ENCODE results near the gene NFIA. TPM values are rescaled to one million over a fixed set of nuclear protein-coding genes. Genes with fewer than 3 reads are reported as not detected.

NFIA gene
- total and polyA plus RNA-seq, 10 of the 15 experiments (the other 5 are each of a cell fraction or from before 2014, with no cell fraction given) = 0.10 to 0.16 TPM; not detected in 8

DNA sequence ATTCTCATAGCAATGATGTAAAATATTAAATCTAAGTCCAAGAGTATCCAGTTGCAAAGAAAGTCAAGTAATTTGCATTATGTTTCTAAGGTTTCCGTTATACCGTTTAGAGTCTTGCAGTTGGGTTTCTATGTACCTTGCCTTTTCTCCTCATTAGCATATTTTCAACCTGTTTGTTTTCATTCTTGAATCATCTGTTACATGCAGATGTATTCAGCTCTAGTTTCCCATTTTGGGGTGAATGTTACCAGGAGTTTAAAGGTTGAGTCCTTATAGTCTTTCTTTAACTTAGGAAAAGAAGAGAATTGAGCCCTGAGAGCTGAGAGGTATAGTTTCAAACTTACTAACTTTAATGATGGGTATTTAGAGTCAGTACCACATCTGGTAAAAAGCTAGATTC is 139.9 kb downstream of the NFIA start:
- Histone ChIP-seq H4K20me1 (ENCODE audit: control insufficient read depth, insufficient read depth) (no peaks in the 10 kb centered on the region; the same call in 1 of the 2 replicates), H3K4me2 (ENCODE audit: control insufficient read depth, insufficient read depth) (no peak overlapping the region), H3K27me3 (replicated peaks in 1 of 2; ENCODE audit: control insufficient read depth in 2 of 2, insufficient read depth in 2 of 2, low read length in 1 of 2) (no peaks in the 10 kb centered on the region), H3K36me3 (ENCODE audit: control insufficient read depth in 2 of 2, insufficient read depth in 2 of 2, low read length in 1 of 2) (no peaks in the 10 kb centered on the region), H2AFZ (ENCODE audit: control insufficient read depth, low read depth, low read length) (no peak overlapping the region), H3K9ac (ENCODE audit: control insufficient read depth, insufficient read depth, low read length) (no peak overlapping the region), H3K4me3 (no peak overlapping the region), H3K79me2 (ENCODE audit: control insufficient read depth, insufficient read depth, low read length) (no peaks in the 10 kb centered on the region), H3K9me3 (replicated peaks; ENCODE audit: control insufficient read depth, insufficient read depth, low read length) (no peaks in the 10 kb centered on the region), H3K4me1 (ENCODE audit: control insufficient read depth, insufficient read depth, low read length) (no peaks in the 10 kb centered on the region), H3K27ac (ENCODE audit: control insufficient read depth, insufficient read depth) (no peak overlapping the region)
- intact Hi-C loops (cut with micrococcal nuclease; ENCODE audit: unreplicated experiment) (no loop called here), in situ Hi-C loops (cut with MboI) (no loop called here)
- ChIA-PET POLR2A (no interaction called here), CTCF (no interaction called here), RAD21 (ENCODE audit: unreplicated experiment) (no interaction called here), SMC1A (ENCODE audit: uncharacterized antibody, unreplicated experiment) (interaction anchor here (1.1 kb wide), 1 partner anchor 25 kb away, joined by 3 read pairs; no protein-coding TSS in a partner anchor)
- DNase-seq (ENCODE audit: low read depth, low spot score) (no peak), FAIRE-seq (no peak), ATAC-seq (no peak)
- BruUV-seq (replicated peaks) = no TSS peak
- 98% methylated on average over 2 of the region's 2 CpGs for WGBS (ENCODE audit: insufficient coverage, insufficient replicate concordance, low lambda C conversion rate, missing lambda C conversion rate)
- TF ChIP-seq, protein P1, sequence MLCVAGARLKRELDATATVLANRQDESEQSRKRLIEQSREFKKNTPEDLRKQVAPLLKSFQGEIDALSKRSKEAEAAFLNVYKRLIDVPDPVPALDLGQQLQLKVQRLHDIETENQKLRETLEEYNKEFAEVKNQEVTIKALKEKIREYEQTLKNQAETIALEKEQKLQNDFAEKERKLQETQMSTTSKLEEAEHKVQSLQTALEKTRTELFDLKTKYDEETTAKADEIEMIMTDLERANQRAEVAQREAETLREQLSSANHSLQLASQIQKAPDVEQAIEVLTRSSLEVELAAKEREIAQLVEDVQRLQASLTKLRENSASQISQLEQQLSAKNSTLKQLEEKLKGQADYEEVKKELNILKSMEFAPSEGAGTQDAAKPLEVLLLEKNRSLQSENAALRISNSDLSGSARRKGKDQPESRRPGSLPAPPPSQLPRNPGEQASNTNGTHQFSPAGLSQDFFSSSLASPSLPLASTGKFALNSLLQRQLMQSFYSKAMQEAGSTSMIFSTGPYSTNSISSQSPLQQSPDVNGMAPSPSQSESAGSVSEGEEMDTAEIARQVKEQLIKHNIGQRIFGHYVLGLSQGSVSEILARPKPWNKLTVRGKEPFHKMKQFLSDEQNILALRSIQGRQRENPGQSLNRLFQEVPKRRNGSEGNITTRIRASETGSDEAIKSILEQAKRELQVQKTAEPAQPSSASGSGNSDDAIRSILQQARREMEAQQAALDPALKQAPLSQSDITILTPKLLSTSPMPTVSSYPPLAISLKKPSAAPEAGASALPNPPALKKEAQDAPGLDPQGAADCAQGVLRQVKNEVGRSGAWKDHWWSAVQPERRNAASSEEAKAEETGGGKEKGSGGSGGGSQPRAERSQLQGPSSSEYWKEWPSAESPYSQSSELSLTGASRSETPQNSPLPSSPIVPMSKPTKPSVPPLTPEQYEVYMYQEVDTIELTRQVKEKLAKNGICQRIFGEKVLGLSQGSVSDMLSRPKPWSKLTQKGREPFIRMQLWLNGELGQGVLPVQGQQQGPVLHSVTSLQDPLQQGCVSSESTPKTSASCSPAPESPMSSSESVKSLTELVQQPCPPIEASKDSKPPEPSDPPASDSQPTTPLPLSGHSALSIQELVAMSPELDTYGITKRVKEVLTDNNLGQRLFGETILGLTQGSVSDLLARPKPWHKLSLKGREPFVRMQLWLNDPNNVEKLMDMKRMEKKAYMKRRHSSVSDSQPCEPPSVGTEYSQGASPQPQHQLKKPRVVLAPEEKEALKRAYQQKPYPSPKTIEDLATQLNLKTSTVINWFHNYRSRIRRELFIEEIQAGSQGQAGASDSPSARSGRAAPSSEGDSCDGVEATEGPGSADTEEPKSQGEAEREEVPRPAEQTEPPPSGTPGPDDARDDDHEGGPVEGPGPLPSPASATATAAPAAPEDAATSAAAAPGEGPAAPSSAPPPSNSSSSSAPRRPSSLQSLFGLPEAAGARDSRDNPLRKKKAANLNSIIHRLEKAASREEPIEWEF (IDR thresholded peaks at IDR 0.05; ENCODE audit: insufficient replicate concordance, low read depth, low read length) = no peak
- TF ChIP-seq, protein P2, sequence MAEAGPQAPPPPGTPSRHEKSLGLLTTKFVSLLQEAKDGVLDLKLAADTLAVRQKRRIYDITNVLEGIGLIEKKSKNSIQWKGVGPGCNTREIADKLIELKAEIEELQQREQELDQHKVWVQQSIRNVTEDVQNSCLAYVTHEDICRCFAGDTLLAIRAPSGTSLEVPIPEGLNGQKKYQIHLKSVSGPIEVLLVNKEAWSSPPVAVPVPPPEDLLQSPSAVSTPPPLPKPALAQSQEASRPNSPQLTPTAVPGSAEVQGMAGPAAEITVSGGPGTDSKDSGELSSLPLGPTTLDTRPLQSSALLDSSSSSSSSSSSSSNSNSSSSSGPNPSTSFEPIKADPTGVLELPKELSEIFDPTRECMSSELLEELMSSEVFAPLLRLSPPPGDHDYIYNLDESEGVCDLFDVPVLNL (IDR thresholded peaks at IDR 0.05; ENCODE audit: low read depth, low read length) = no peak
- no peak for TF ChIP-seq NFIC (IDR thresholded peaks at IDR 0.05; ENCODE audit: low read depth, low read length)
- TF ChIP-seq PML (IDR thresholded peaks at IDR 0.05; ENCODE audit: low read length) = no peak
- TF ChIP-seq PRDM15 (CRISPR knock-in tag; IDR thresholded peaks at IDR 0.05) = no peak
- TF ChIP-seq BMI1 (IDR thresholded peaks at IDR 0.05; ENCODE audit: borderline replicate concordance) = no peak
- TF ChIP-seq ZNF274 (IDR thresholded peaks at IDR 0.05; ENCODE audit: insufficient read depth, insufficient read length) = no peak
- TF ChIP-seq NBN (IDR thresholded peaks at IDR 0.05) = no peak
- TF ChIP-seq FOS (IDR thresholded peaks at IDR 0.05; ENCODE audit: borderline replicate concordance, extremely low read depth, insufficient read length) = no peak
- TF ChIP-seq, protein P3, sequence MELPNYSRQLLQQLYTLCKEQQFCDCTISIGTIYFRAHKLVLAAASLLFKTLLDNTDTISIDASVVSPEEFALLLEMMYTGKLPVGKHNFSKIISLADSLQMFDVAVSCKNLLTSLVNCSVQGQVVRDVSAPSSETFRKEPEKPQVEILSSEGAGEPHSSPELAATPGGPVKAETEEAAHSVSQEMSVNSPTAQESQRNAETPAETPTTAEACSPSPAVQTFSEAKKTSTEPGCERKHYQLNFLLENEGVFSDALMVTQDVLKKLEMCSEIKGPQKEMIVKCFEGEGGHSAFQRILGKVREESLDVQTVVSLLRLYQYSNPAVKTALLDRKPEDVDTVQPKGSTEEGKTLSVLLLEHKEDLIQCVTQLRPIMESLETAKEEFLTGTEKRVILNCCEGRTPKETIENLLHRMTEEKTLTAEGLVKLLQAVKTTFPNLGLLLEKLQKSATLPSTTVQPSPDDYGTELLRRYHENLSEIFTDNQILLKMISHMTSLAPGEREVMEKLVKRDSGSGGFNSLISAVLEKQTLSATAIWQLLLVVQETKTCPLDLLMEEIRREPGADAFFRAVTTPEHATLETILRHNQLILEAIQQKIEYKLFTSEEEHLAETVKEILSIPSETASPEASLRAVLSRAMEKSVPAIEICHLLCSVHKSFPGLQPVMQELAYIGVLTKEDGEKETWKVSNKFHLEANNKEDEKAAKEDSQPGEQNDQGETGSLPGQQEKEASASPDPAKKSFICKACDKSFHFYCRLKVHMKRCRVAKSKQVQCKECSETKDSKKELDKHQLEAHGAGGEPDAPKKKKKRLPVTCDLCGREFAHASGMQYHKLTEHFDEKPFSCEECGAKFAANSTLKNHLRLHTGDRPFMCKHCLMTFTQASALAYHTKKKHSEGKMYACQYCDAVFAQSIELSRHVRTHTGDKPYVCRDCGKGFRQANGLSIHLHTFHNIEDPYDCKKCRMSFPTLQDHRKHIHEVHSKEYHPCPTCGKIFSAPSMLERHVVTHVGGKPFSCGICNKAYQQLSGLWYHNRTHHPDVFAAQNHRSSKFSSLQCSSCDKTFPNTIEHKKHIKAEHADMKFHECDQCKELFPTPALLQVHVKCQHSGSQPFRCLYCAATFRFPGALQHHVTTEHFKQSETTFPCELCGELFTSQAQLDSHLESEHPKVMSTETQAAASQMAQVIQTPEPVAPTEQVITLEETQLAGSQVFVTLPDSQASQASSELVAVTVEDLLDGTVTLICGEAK (IDR thresholded peaks at IDR 0.05; ENCODE audit: borderline replicate concordance) = no peak
- no peak for TF ChIP-seq RFX5 (IDR thresholded peaks at IDR 0.05; ENCODE audit: low read depth, low read length)

Measured in GM12878 (cell line).